HCT116 (cell line): ENCODE data around the gene TRIM6. TPM values are rescaled to one million over a fixed set of nuclear protein-coding genes. Genes with fewer than 3 reads are reported as not detected.

Experiments used
- ATAC-seq: fragments of 200-7000 bp; cut with Tn5 transposase; 2 replicates; pipeline ENCODE4 v1.9.1; 2020; ENCODE audit warnings: mild to moderate bottlenecking, moderate library complexity
- BruUV-seq: library from RNA; stranded (reverse); fragments of 400-500 nt; replicated peaks from 2 replicates; lab custom pipeline; 2021; lab: Mats Ljungman, UMichigan
- CTCF ChIA-PET: fragments of 300-600 bp; sonication (Branson Sonifier 250); formaldehyde crosslinking; loops from one replicate; lab custom pipeline; 2021; ENCODE audit warnings: antibody characterized with exemption; lab: Charles Lee
- POLR2A ChIA-PET: fragments of 300-600, 350-600 bp; sonication (Branson Sonifier 250); formaldehyde crosslinking; loops from one replicate; lab custom pipeline; 2021; ENCODE audit warnings: antibody characterized with exemption; lab: Charles Lee
- RAD21 ChIA-PET, 2 experiments: fragments of 300-600 bp; sonication (Branson Sonifier 250); formaldehyde crosslinking; loops; one replicate each; lab custom pipeline; 2023; ENCODE audit warnings: low total read pairs in 2 of 2; ENCODE audit not compliant: uncharacterized antibody in 2 of 2, unreplicated experiment in 2 of 2, low non-redundant PET in 1 of 2; lab: Charles Lee
- DNase-seq: peaks from one replicate; pipeline ENCODE4 v3.0.0-alpha.2; 2010; ENCODE audit warnings: low read depth, low spot score
- H2AFZ ChIP-seq: fragments of 200-600 bp; shearing (Covaris generic), sonication (generic); 2 replicates; pipeline ENCODE4 v1.6.1; 2017; ENCODE audit warnings: low read depth, mixed run types, mixed read lengths, antibody characterized with exemption, low read length; ENCODE audit not compliant: poor library complexity, severe bottlenecking
- H3K27ac ChIP-seq: 2 replicates; pipeline ENCODE4 v1.5.1; 2012; ENCODE audit warnings: low read depth, low read length
- H3K27me3 ChIP-seq: fragments of 200-600 bp; sonication (generic); 2 replicates; pipeline ENCODE4 v1.6.1; 2016; ENCODE audit warnings: mixed run types, low read length, mixed read lengths; ENCODE audit not compliant: insufficient read depth
- H3K36me3 ChIP-seq, 2 experiments: fragments of 200-500 bp in 1 of 2; fragments of 200-600 bp in 1 of 2; sonication (Bioruptor generic) in 1 of 2; sonication (generic) in 1 of 2; 2 replicates each; pipeline versions ENCODE4 v1.5.1 to v1.6.1; 2014 to 2016; ENCODE audit warnings: low read length in 2 of 2, inconsistent platforms in 1 of 2, mixed read lengths in 1 of 2, mixed run types in 1 of 2; ENCODE audit not compliant: insufficient read depth in 2 of 2, control insufficient read depth in 1 of 2
- H3K4me1 ChIP-seq, 2 experiments: fragments of 200-600 bp in 1 of 2; sonication (generic) in 1 of 2; 2 replicates each; pipeline versions ENCODE4 v1.5.1 to v1.6.1; 2012 to 2017; ENCODE audit warnings: low read length in 2 of 2, inconsistent platforms in 1 of 2, mild to moderate bottlenecking in 1 of 2, mixed read lengths in 1 of 2, mixed run types in 1 of 2, moderate library complexity in 1 of 2; ENCODE audit not compliant: insufficient read depth in 2 of 2, control insufficient read depth in 1 of 2
- H3K4me2 ChIP-seq: fragments of 200-600 bp; sonication (generic); 2 replicates; pipeline ENCODE4 v1.6.1; 2017; ENCODE audit warnings: mixed run types, low read length, mixed read lengths
- H3K4me3 ChIP-seq, 2 experiments: fragments of 200-600 bp in 1 of 2; sonication (generic) in 1 of 2; replicated peaks in 1 of 2; 2 replicates each; pipeline ENCODE4 v1.5.1; 2011 to 2016; ENCODE audit warnings: low read length in 2 of 2, control low read depth in 1 of 2, low read depth in 1 of 2, mild to moderate bottlenecking in 1 of 2, mixed read lengths in 1 of 2, mixed run types in 1 of 2
- H3K79me2 ChIP-seq: fragments of 200-600 bp; sonication (generic); 2 replicates; pipeline ENCODE4 v1.6.1; 2017; ENCODE audit warnings: mild to moderate bottlenecking, mixed run types, low read length, moderate library complexity, mixed read lengths; ENCODE audit not compliant: insufficient read depth
- H3K9ac ChIP-seq: fragments of 200-600 bp; sonication (generic); 2 replicates; pipeline ENCODE4 v1.6.1; 2016; ENCODE audit warnings: low read length, mixed read lengths
- H3K9me2 ChIP-seq: fragments of 200-600 bp; sonication (generic), shearing (Covaris generic); 2 replicates; pipeline ENCODE4 v1.6.1; 2017; ENCODE audit warnings: mixed run types, mild to moderate bottlenecking, moderate library complexity; ENCODE audit not compliant: insufficient read depth
- H3K9me3 ChIP-seq, 2 experiments: fragments of 200-500 bp in 1 of 2; fragments of 200-600 bp in 1 of 2; sonication (Bioruptor generic) in 1 of 2; sonication (generic) in 1 of 2; 2 replicates each; pipeline ENCODE4 v1.6.1; 2014 to 2017; ENCODE audit warnings: low read length in 2 of 2, mixed read lengths in 2 of 2, inconsistent platforms in 1 of 2, low read depth in 1 of 2, mild to moderate bottlenecking in 1 of 2, mixed run types in 1 of 2, moderate library complexity in 1 of 2; ENCODE audit not compliant: control insufficient read depth in 1 of 2, insufficient read depth in 1 of 2
- H4K20me1 ChIP-seq: fragments of 200-600 bp; sonication (generic), shearing (Covaris generic); 2 replicates; pipeline ENCODE4 v1.6.1; 2017; ENCODE audit warnings: mixed run types, mild to moderate bottlenecking, moderate library complexity; ENCODE audit not compliant: insufficient read depth
- CBX3 ChIP-seq: IDR thresholded peaks from 2 replicates; pipeline ENCODE4 v1.6.1; 2012; ENCODE audit warnings: low read depth
- EGR1 ChIP-seq: IDR thresholded peaks from 2 replicates; pipeline ENCODE4 v1.6.1; 2012; ENCODE audit warnings: low read depth
- EZH2 ChIP-seq: fragments of 200-600 bp; sonication (generic); IDR thresholded peaks from 2 replicates; pipeline ENCODE4 v1.6.1; 2017; ENCODE audit warnings: antibody characterized with exemption, mixed run types
- POLR2A ChIP-seq: IDR thresholded peaks from 2 replicates; pipeline ENCODE4 v1.7.0; 2011; ENCODE audit warnings: borderline replicate concordance; ENCODE audit not compliant: insufficient read depth, insufficient read length; ENCODE audit errors: extremely low read depth
- POLR2AphosphoS5 ChIP-seq: IDR thresholded peaks from 2 replicates; pipeline ENCODE4 v1.6.1; 2011; ENCODE audit warnings: mild to moderate bottlenecking, low read depth, low read length, moderate library complexity
- RAD21 ChIP-seq: IDR thresholded peaks from 2 replicates; pipeline ENCODE4 v1.6.1; 2012; ENCODE audit warnings: low read depth, mild to moderate bottlenecking
- SIN3A ChIP-seq: IDR thresholded peaks from 2 replicates; pipeline ENCODE4 v1.6.1; 2012; ENCODE audit warnings: low read depth
- SP1 ChIP-seq: IDR thresholded peaks from 2 replicates; pipeline ENCODE4 v1.6.1; 2012; ENCODE audit warnings: low read depth
- SRF ChIP-seq: IDR thresholded peaks from 2 replicates; pipeline ENCODE4 v1.6.1; 2012; ENCODE audit warnings: low read depth
- TCF7L2 ChIP-seq: IDR thresholded peaks from 2 replicates; pipeline ENCODE4 v1.7.0; 2011; ENCODE audit warnings: borderline replicate concordance, inconsistent platforms; ENCODE audit not compliant: insufficient read depth, insufficient read length; ENCODE audit errors: extremely low read depth
- YY1 ChIP-seq: IDR thresholded peaks from 2 replicates; pipeline ENCODE4 v1.6.1; 2011; ENCODE audit warnings: low read length, low read depth, moderate library complexity, mild to moderate bottlenecking; ENCODE audit not compliant: insufficient replicate concordance; ENCODE audit errors: extremely low read depth
- ZFX ChIP-seq: fragments of 450-650 bp; IDR thresholded peaks from 2 replicates; pipeline ENCODE4 v1.6.1; 2017
- ZNF274 ChIP-seq: fragments of 200-500 bp; sonication (Bioruptor generic); IDR thresholded peaks from 2 replicates; pipeline ENCODE4 v1.6.1; 2014; ENCODE audit warnings: mild to moderate bottlenecking, low read depth, low read length, inconsistent platforms
- intact Hi-C: fragments of 100-400 bp; cut with micrococcal nuclease; formaldehyde crosslinking; loops from 2 replicates; pipeline ENCODE4 v1.10.0; 2022
- total RNA-seq: library from RNA; stranded (reverse); gene quantifications from one replicate; pipeline ENCODE4 v1.2.1, GENCODE V29; 2021; ENCODE audit not compliant: unreplicated experiment
- TF ChIP-seq, protein P1 (sequence below): IDR thresholded peaks from 2 replicates; pipeline ENCODE4 v1.6.1; 2011; ENCODE audit warnings: mild to moderate bottlenecking, low read length, moderate library complexity; ENCODE audit not compliant: insufficient replicate concordance; ENCODE audit errors: extremely low read depth
- TF ChIP-seq, protein P2 (sequence below): IDR thresholded peaks from 2 replicates; pipeline ENCODE4 v1.6.1; 2012
- TF ChIP-seq, protein P3 (sequence below): IDR thresholded peaks from 2 replicates; pipeline ENCODE4 v1.6.1; 2012; ENCODE audit warnings: low read depth

Gene TRIM6
- total RNA-seq, 1 experiment from 2014 or later = 3.0 TPM

DNA sequence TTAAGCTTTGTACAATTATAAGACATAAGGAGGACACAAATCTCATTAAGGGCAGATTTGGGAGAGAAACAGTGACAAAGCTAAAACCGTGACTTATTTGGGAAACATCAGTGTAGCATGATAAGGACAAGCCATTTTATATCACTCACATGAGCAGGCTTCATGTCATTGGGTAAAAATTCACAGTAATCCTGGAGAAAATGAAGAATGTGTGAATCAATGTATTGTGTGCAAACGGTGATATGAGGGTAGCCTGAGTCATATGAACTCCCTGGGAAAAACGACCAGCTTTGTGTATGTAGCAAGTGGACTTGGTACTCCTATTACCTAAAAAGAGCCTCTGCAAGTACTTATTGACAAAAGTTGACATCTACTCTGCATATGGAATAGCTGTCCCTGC lies 22.4 kb downstream of the TRIM6 start (continued):
- TF ChIP-seq RAD21 (no peak), EGR1 (no peak)

DNA sequence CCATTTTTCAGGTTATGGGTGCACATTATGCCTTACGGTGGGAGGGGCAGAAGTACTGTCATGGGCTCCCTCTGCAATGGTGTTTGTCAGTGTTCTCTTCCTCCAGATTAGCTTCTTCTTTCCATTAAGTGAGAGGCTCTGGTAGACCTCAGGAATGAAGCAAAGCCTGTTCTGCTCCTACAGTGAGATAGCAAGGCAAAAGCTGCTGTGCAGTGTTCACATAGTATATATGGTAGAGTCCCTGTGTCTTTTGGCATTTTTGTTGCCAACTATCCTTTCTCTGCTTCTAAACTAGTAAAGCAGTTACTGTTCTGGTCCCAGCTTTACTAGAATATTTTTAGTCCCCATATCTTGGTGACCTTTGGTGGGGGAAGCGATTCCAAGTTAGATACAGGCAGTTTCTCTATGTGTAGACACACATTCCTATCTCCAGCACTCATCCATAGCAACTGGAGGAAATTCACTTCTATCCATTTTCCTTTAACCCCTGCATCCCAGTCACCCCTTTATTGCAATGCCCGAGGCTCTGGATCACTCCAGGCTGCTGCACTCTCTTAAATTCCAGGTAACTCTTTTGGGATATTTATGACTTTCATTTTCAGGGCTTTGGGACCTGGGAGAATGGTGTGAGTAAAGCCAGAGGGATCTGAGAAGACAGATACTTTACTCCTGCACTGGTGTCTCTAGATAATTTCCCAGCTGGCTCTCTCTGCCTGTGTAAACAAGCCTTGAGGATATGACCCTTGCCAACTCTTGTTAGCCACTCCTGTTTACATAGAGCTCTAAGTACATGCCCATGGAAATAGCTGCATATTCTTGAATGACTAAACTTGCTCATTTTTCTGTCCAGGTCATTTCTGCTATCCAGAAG lies 24.4 kb downstream of the TRIM6 start:
- ATAC-seq = no peak
- no peaks in the 10 kb centered on the region for H3K27me3 ChIP-seq
- ChIA-PET RAD21 (interaction anchor here in 1 of 2 experiments (0.7 kb wide), 1 partner anchor 31 kb away, joined by 4 read pairs; no protein-coding TSS in a partner anchor), CTCF (interaction anchor here (0.6 kb wide), 1 partner anchor 661 kb away, joined by 3 read pairs; no protein-coding TSS in a partner anchor), POLR2A (interaction anchor here (1.2 kb wide), 1 partner anchor 64 kb away, joined by 4 read pairs; the partner anchor contains the start of gene TRIM5)
- intact Hi-C loops = no loop called here
- H3K9me2 ChIP-seq = no peaks in the 10 kb centered on the region
- no peak overlapping the region for H3K4me2 ChIP-seq
- peaks cover 4 to 12% of the 10 kb centered on the region in 2 experiments; a peak in 2 of 4 replicates for H3K4me1 ChIP-seq
- TF ChIP-seq, protein P1, sequence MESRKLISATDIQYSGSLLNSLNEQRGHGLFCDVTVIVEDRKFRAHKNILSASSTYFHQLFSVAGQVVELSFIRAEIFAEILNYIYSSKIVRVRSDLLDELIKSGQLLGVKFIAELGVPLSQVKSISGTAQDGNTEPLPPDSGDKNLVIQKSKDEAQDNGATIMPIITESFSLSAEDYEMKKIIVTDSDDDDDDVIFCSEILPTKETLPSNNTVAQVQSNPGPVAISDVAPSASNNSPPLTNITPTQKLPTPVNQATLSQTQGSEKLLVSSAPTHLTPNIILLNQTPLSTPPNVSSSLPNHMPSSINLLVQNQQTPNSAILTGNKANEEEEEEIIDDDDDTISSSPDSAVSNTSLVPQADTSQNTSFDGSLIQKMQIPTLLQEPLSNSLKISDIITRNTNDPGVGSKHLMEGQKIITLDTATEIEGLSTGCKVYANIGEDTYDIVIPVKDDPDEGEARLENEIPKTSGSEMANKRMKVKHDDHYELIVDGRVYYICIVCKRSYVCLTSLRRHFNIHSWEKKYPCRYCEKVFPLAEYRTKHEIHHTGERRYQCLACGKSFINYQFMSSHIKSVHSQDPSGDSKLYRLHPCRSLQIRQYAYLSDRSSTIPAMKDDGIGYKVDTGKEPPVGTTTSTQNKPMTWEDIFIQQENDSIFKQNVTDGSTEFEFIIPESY = no peak
- TF ChIP-seq, protein P2, sequence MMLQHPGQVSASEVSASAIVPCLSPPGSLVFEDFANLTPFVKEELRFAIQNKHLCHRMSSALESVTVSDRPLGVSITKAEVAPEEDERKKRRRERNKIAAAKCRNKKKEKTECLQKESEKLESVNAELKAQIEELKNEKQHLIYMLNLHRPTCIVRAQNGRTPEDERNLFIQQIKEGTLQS = no peak
- TF ChIP-seq ZNF274 (no peak), YY1 (no peak), TCF7L2 (no peak), POLR2AphosphoS5 (no peak), RAD21 (no peak), EZH2 (no peak), CBX3 (no peak), POLR2A (no peak), EGR1 (no peak), SP1 (no peak), ZFX (no peak), SRF (no peak), SIN3A (no peak)
- TF ChIP-seq, protein P3, sequence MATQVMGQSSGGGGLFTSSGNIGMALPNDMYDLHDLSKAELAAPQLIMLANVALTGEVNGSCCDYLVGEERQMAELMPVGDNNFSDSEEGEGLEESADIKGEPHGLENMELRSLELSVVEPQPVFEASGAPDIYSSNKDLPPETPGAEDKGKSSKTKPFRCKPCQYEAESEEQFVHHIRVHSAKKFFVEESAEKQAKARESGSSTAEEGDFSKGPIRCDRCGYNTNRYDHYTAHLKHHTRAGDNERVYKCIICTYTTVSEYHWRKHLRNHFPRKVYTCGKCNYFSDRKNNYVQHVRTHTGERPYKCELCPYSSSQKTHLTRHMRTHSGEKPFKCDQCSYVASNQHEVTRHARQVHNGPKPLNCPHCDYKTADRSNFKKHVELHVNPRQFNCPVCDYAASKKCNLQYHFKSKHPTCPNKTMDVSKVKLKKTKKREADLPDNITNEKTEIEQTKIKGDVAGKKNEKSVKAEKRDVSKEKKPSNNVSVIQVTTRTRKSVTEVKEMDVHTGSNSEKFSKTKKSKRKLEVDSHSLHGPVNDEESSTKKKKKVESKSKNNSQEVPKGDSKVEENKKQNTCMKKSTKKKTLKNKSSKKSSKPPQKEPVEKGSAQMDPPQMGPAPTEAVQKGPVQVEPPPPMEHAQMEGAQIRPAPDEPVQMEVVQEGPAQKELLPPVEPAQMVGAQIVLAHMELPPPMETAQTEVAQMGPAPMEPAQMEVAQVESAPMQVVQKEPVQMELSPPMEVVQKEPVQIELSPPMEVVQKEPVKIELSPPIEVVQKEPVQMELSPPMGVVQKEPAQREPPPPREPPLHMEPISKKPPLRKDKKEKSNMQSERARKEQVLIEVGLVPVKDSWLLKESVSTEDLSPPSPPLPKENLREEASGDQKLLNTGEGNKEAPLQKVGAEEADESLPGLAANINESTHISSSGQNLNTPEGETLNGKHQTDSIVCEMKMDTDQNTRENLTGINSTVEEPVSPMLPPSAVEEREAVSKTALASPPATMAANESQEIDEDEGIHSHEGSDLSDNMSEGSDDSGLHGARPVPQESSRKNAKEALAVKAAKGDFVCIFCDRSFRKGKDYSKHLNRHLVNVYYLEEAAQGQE = no peak
- no peaks in the 10 kb centered on the region for H3K9me3 ChIP-seq
- no peaks in the 10 kb centered on the region for H3K79me2 ChIP-seq
- DNase-seq = no peak
- no peak overlapping the region for H2AFZ ChIP-seq
- no peak overlapping the region for H3K4me3 ChIP-seq
- no peaks in the 10 kb centered on the region for H4K20me1 ChIP-seq
- no TSS peak for BruUV-seq
- H3K36me3 ChIP-seq = no peaks in the 10 kb centered on the region
- H3K27ac ChIP-seq = no peak overlapping the region
- H3K9ac ChIP-seq = no peak overlapping the region
